ENCODE measurements around the gene MARS2.
"Not testable (repeated sequence)": the region's sequence is repeated elsewhere in the genome, so short reads cannot be mapped to it uniquely, and the experiment has no call there.

The MARS2 gene

DNA sequence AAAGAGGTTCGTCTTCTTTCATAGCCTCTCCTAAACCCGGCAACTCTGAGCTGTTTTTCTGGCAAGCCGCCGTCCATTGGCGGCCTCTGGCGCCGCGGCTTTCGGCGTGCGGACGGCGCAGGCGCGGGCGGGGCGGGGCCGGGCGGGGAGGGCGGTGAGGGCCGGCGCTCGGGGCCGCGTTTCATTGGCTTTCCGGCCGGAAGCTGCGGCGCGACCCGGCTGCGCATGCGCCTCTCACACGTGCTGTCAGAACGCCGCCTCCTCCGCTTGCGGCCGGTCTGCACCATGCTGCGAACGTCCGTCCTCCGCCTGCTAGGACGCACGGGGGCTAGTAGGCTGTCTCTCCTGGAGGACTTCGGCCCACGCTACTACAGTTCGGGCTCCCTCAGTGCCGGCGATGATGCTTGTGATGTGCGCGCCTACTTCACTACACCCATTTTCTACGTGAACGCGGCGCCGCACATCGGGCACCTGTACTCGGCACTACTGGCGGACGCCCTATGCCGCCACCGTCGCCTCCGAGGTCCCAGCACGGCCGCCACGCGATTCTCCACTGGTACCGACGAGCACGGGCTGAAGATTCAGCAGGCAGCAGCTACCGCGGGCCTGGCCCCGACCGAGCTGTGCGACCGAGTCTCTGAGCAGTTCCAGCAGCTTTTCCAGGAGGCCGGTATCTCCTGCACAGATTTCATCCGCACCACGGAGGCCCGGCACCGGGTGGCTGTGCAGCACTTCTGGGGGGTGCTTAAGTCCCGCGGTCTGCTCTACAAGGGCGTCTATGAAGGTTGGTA is at the start of gene MARS2:
Gene MARS2, plus strand, starts transcription at position 249 of the 791 bp plus-strand sequence. Its CDS starts 37 bp downstream, at position 286.
- DNase-seq = peak; percentile 92

DNA sequence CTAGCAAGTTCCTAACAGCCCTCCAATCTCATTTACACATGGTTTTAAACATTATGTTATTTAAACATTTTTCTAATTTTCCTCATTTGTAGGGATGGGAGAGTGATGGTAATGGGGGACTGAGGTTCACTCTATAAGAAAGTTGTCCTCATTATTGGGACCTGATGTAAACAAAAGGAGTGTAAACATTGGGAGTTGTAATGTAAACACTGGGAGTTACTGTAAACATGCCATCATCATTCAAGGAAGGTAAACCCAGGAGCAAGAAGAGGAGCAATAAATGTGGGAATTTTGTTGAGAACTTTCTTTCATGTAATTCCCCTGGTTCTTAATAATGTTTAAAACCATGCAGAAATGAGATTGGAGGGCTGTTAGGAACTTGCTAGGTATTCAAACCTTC is 47.6 kb upstream of the MARS2 start:
- DNase-seq = peak; percentile 15

DNA sequence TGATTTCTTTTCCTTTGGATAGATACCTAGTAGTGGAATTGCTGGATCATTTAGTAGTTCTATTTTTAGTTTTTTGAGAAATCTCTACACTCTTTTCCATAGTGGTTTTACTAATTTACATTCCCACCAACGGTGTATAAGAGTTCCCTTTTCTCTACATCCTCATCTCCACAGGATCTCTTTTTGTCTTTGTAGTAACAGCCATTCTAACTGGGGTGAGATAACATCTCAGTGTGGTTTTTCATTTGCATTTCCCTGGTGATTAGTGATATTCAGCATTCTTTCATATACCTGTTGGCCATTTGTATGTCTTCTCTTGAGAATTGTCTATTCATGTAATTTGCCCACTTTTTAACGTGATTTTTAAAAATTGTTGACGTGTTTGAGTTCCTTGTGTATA is 43.5 kb upstream of the MARS2 start:
- no peak for DNase-seq

DNA sequence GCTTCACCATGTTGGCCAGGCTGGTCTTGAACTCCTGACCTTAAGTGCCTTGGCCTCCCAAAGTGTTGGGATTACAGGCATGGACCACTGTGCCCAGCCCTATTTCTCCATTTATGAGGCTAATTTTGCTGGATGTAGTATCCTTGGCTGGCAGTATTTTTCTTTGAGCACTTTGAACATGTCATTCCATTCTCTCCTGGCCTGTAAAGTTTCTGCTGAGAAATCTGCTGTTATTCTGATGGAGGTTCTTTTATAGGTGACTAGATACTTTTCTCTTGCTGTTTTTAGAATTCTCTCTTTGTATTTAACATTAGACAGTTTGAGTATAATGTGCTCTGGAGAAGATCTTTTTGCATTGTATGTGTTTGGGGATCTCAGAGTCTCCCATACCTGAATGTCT is 38.9 kb upstream of the MARS2 start:
- no peak for DNase-seq

DNA sequence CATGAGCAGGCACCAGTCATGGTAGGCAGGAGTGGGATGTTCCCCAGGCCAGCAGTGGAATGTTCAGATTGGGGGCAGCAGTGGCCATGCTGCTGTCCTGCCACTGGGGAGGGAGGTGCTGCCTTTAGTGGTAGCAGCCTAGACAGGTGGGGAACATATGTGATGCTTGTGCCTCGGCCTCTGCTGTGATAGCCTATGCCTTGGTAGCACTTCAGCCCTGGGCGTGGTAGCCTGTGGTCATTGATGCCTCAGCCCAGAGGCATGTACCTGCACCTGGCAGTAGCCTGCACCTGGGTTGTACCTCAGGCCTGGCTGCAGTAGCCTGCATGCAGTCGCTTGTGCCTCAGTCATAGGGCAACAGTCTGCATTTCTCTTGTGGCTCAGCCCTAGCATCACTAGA is 36.9 kb upstream of the MARS2 start:
- no peak for DNase-seq

DNA sequence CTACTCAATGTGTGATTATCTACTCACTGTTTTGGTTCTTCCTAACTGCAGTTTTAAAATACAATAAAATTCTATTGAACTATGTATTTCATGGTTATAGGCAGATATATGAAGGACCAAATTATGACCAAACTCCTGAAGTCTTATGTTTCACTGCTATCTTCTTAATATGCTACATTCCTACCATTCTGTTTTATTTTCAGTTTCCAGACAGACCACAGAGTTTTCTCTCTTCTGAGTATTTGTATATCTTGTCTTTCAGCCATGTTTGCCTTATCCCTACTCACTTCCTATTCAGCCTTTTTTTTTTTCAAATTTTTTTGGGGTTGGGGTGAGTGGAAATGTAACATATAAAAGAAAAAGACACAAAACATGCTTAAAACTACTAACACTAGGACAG is 36.1 kb upstream of the MARS2 start:
- DNase-seq = no peak

DNA sequence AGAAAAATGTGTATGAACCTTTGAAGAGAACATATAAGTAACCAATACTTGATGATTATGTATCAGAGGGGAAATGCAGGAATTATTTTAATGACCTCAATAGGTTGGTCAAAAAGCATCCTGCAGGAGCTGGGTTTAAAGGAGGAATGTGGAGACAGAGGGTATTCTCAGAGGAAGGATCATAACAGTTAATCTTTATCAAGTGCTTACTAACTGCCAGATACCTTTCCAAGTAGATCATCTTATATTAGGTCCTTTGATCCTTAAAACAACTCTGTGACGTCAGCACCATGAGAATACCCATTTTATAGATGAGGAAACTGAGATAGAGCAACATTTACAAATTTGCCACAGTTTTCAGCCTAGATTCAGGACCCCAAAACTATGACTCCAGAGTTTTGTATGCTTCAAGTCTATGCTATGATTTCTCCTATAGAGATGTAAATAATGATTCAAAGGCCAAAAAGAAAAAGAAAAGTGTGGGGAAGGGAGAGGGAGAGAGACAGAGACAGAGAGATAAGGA is 32.7 kb upstream of the MARS2 start:
- no peak for DNase-seq

DNA sequence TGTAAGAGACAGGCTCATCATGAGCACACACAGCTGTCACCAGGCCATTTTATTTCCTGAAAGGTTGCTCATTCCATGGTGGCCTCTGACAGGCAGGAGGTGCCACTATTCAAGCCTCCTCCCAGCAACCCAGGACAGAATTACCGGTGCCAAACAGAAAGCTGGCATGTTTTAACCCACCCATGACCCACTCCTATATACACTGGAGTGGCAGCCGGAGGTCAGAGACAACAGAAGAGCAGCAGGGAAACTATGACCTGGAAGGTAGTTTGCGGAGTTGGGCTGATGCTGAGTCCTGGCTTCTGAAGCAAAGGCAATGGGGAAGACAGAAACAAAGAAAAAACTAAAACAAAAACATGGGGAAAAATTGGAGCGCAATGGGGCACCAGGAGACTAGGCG is 32.1 kb upstream of the MARS2 start:
- DNase-seq = peak; percentile 13

DNA sequence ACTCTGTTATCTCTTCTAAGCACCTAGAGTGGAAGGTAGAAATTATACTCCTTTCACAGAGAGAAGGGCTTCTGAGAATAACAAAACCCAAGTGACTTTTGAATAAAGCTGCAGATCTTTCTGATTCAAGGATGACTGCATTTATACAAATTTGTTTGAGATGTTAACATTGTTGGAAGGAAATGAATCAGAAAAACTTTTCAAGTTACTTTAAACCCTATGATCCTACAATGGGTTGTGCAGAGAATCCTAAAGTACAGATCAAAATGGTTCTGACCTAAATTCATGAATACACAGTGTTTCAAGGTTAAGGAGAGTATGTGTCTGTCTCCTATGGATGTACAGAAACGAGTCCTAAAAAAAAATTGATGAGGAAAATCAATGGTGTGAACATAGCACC is 31.6 kb upstream of the MARS2 start:
- DNase-seq = no peak

DNA sequence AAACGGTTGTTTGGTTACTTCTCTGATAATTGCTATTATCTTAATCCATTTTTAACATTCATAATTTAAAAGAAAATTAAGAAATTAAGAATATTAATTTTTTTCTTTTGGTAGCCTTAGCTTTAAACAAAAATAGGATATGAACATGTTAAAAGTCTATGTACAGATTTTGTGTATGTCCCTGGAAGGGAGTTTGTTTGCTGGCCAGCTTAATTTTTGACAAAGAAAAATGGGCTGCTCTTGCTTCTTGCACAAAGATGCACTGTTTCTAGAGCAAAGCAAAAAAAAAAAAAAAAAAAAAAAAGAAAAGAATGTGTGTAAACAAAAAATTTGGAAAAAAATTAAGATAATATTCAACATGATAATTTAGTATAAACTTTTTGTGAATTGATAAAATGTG is 31.1 kb upstream of the MARS2 start:
- DNase-seq = no peak

DNA sequence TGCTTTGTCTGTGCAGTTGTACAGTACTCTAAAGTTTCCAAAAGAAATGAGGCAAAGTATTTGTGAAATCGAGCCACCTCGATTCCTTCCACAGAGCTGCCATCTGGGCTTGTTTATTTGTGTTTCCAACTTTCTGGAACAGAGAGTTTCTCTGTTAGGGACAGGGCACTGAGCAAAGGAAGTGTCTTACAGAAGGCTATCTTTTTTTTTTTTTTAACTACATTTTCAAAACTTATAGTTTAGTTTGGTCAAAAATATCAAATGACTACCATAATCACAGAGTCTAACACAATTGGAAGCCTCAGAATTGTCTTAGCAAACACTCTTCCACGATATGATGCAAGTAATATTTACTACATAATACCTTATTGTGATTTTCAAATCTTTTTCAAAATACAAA is 30.6 kb upstream of the MARS2 start:
- no peak for DNase-seq

DNA sequence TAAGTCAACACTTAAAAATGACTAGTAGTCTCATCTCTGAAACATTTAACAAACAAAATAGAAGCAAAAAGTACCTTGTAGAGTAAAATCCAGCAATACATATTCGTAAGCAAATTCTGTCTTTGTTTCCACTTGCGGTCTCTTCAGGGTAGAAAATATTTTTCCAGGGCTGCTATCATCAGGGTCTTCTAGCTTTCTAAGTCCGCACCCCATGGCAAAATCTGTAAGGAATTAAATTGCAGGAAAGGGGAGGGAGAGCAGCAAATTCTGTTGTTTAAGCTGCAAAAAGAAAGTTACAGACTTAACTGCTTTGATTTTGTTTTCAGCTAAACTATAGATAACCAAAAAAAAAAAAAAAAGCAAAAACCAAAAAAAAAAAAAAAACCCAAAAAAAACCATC is 29.9 kb upstream of the MARS2 start, which contains the start of gene RFTN2:
Gene RFTN2, minus strand, starts transcription at position 342 of the 400 bp plus-strand sequence. Its CDS starts 129 bp downstream, at position 213.
- no peak for DNase-seq

DNA sequence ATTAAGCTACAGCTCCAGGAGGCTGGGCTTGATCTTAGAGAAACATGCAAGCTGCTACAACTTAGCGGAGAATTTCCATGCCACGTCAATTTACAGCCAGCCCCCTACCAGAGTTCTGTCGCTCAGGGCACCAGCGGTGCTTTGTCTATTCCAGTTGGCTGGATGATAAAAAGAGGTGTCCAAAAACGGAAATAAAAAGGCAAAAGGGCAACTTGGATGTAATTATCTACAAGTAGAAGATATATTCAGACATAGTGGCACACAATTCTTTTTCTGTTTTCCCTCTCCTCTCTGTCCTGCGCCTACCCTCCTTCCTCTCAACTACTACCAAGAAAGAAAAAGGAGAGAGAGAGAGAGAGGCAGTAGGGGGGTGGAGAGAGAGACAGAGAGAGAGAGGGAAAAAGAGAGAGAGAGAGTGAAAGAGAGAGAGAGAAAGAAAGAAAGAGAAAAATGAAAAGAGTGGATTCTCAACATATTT is 29.4 kb upstream of the MARS2 start:
- DNase-seq = no peak

DNA sequence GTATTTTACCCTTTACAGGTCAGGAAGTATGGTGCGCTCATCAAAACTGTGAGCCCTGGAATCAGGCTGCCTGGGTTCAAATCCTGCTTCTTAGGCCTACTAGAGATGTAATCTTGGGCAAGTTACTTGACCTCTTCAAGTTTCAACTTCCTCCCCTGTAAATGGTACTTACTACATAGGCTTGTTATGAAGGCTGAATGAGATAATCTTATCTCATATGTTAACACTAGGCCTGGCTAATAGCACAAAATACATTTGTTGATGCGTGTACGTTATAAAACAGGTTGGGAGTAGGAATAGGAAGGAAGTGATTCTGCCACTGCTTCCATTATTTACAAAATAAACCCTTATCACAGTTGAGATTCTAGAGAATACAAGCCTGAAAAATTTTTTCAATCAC is 28.1 kb upstream of the MARS2 start:
- DNase-seq = no peak

DNA sequence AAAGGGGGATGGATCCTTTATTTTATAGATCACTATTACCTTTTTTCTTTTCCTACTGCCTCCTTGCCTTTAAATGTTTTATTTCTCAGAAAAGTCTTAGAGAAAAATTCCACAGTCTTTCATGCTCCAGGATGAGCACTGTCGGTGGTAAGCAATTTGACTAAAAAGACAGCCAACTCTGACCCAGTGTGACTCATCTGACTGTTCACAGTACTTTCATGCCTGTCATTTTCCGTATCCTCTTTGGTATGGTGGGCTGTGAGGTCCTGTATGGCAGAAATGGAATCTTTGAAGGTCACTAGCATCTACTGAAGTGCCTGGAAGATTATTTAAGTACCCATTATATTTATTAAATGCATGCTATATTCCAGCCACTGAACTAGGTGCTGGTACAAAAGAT is 27.7 kb upstream of the MARS2 start:
- DNase-seq = no peak

DNA sequence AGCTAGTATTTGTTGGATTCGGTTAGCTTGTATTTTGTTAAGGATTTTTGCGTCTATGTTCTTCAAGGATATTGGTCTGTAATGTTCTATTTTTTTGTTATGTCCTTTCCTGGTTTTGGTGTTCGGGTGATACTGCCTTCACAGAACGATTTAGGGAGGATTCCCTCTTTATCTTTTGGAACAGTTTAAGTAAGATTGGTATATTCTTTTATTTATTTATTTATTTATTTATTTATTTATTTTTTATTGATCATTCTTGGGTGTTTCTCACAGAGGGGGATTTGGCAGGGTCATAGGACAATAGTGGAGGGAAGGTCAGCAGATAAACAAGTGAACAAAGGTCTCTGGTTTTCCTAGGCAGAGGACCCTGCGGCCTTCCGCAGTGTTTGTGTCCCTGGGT is 10.0 kb upstream of the MARS2 start:
- DNase-seq = not testable (repeated sequence)

DNA sequence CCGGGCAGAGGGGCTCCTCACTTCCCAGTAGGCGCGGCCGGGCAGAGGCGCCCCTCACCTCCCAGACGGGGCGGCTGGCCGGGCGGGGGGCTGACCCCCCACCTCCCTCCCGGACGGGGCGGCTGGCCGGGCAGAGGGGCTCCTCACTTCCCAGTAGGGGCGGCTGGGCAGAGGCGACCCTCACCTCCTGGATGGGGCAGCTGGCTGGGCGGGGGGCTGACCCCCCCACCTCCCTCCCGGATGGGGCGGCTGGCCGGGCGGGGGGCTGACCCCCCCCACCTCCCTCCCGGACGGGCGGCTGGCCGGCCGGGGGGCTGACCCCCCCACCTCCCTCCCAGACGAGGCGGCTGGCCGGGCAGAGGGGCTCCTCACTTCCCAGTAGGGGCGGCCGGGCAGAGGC is 9.2 kb upstream of the MARS2 start:
- not testable (repeated sequence) for DNase-seq

DNA sequence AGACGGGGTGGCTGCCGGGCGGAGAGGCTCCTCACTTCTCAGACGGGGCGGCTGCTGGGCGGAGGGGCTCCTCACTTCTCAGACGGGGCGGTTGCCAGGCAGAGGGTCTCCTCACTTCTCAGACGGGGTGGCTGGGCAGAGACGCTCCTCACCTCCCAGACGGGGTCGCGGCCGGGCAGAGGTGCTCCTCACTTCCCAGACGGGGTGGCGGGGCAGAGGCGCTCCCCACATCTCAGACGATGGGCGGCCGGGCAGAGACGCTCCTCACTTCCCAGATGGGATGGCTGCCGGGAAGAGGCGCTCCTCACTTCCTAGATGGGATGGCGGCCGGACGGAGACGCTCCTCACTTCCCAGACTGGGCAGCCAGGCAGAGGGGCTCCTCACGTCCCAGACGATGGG is 8.6 kb upstream of the MARS2 start:
- not testable (repeated sequence) for DNase-seq

DNA sequence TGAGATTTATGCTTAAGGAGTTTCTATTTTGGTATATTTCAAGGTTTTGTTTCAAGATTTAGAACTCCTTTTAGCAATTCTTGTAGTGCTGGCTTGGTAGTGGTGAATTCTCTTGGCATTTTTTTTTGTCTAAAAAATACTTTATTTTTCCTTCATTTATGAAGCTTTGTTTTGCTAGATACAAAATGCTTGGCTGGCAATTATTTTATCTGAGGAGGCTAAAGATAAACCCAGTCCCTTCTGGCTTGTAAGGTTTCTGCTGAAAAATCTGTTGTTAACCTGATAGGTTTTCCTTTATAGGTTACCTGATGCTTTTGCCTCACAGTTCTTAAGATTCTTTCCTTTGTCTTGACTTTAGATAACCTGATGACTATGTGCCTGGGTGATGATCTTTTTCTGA is 5.4 kb upstream of the MARS2 start:
- not testable (repeated sequence) for DNase-seq

DNA sequence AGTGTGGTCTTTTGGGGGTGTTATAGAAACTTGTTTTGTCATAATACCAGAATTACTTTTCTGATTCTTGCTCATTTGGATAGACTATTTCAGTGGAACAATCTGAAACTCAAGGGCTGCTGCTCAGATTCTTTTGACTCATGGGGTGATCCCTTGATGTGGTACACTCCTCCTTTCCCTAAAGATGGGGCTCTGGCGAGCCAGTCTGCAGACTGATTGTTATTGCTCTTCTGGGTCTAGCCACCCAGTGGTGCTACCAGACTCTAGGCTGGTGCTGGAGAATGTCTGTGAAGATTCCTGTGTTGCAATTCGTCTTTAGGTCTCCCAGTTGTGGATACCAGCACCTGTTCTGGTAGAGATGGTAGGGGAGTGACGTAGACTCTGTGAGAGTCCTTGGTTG is 4.2 kb upstream of the MARS2 start:
- no peak for DNase-seq

DNA sequence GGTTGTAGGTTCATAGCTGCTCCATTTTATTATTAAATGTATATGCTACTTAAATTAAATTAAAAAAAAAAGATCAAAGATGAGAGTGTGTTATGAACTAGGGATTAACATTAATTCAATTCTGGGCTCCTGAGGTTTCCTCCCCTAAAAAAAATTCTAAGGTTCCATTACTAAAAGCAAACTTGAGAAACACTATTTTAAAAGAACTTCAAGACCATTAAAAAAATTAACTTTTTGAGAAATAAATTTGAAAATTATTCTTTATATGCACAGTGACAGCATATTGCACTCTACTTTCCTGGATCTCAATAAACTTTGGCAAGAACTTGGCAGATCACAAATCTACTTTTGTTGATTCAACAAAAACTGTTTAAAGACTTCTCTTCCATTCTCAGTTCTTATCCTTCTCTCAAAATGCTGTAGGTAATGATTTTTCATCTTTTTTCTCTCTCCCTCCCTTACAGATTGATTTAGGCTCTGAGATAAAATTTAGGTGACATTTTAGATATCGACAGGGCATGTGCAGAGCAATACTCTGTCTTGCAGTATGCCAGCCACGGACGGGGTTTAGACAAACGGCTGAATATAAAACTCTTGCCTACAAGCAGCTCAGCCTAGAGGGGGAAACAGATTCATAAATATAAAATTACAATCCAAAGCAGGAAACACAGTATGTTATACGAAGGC is 592 bp upstream of the MARS2 start:
- DNase-seq = no peak

DNA sequence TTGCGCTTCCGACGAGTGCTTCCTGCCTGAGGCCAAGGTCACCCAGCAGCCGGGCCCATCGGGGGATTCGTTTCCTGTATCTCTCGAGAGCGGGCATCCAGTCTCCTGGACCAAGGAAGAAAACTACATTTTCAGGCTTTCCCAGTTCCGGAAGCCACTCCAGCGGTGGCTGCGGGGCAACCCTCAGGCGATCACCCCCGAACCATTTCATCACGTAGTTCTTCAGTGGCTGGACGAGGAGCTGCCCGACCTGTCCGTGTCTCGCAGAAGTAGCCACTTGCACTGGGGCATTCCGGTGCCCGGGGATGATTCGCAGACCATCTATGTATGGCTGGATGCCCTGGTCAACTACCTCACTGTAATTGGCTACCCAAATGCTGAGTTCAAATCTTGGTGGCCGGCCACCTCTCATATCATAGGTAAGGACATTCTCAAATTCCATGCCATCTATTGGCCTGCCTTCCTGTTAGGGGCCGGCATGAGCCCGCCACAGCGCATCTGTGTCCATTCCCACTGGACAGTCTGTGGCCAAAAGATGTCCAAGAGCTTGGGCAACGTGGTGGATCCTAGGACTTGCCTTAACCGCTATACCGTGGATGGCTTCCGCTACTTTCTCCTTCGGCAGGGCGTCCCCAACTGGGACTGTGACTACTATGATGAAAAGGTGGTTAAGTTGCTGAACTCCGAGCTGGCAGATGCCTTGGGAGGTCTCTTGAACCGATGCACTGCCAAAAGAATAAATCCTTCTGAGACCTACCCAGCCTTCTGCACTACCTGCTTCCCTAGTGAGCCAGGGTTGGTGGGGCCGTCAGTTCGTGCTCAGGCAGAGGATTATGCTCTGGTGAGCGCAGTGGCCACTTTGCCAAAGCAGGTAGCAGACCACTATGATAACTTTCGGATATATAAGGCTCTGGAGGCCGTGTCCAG is 1.0 kb downstream of the MARS2 start:
- peak; percentile 59 for DNase-seq

DNA sequence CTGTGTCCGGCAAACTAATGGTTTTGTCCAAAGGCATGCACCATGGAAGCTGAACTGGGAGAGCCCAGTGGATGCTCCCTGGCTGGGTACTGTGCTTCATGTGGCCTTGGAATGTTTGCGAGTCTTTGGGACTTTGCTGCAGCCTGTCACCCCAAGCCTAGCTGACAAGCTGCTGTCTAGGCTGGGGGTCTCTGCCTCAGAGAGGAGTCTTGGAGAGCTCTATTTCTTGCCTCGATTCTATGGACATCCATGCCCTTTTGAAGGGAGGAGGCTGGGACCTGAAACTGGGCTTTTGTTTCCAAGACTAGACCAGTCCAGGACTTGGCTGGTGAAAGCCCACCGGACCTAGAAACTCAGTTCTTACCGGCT is 1.7 kb downstream of the MARS2 start:
- peak; percentile 21 for DNase-seq

All from NCI-H69 (cell line).